IPS-20b (cell line): ENCODE results near the gene NOXA1.
"Not testable (repeated sequence)": the region's sequence is repeated elsewhere in the genome, so short reads cannot be mapped to it uniquely, and the experiment has no call there.

Experiments
- H3K27ac ChIP-seq: one replicate; pipeline ENCODE4 v1.5.1; 2013; ENCODE audit warnings: low read length
- H3K27me3 ChIP-seq: 2 replicates; pipeline ENCODE4 v1.6.1; 2013; ENCODE audit warnings: mild to moderate bottlenecking, low read length, inconsistent platforms; ENCODE audit not compliant: insufficient read depth
- H3K36me3 ChIP-seq: 2 replicates; pipeline ENCODE4 v1.6.1; 2013; ENCODE audit warnings: low read depth, mild to moderate bottlenecking, inconsistent platforms, low read length, moderate library complexity; ENCODE audit not compliant: insufficient read depth
- H3K4me1 ChIP-seq: 2 replicates; pipeline ENCODE4 v1.6.1; 2013; ENCODE audit warnings: mild to moderate bottlenecking, control low read depth, inconsistent platforms, low read length, moderate library complexity; ENCODE audit not compliant: insufficient read depth
- H3K4me3 ChIP-seq: 2 replicates; pipeline ENCODE4 v1.5.1; 2013; ENCODE audit warnings: mild to moderate bottlenecking, low read length, inconsistent platforms
- H3K9ac ChIP-seq: 2 replicates; pipeline ENCODE4 v1.6.1; 2013; ENCODE audit warnings: low read depth, mild to moderate bottlenecking, inconsistent platforms, low read length, moderate library complexity
- H3K9me3 ChIP-seq: 2 replicates; pipeline ENCODE4 v1.6.1; 2013; ENCODE audit warnings: mild to moderate bottlenecking, low read depth, low read length, inconsistent platforms; ENCODE audit not compliant: insufficient read depth

Gene NOXA1

GRCh38 chr9:137462986-137463930 is 40.1 kb downstream of the NOXA1 start:
- Histone ChIP-seq H3K27ac (no peak overlapping the region), H3K9ac (no peak overlapping the region), H3K27me3 (peaks cover 28% of the 10 kb centered on the region), H3K9me3 (no peaks in the 10 kb centered on the region), H3K36me3 (no peaks in the 10 kb centered on the region), H3K4me1 (no peaks in the 10 kb centered on the region; the same call in 1 of the 2 replicates), H3K4me3 (no peak overlapping the region)

- Histone ChIP-seq H3K36me3 (no peaks in the 10 kb centered on the region), H3K9ac (no peak overlapping the region), H3K4me1 (no peaks in the 10 kb centered on the region), H3K27me3 (peaks cover 28% of the 10 kb centered on the region), H3K27ac (no peak overlapping the region), H3K9me3 (no peaks in the 10 kb centered on the region), H3K4me3 (no peak overlapping the region)
These were observed 40.7 kb downstream of the NOXA1 start for GRCh38 chr9:137463931-137464290.

- Histone ChIP-seq H3K9me3 (no peaks in the 10 kb centered on the region), H3K27ac (no peak overlapping the region), H3K4me3 (no peak overlapping the region), H3K9ac (no peak overlapping the region), H3K36me3 (no peaks in the 10 kb centered on the region), H3K27me3 (peaks cover 28% of the 10 kb centered on the region), H3K4me1 (no peaks in the 10 kb centered on the region)
These were observed 41.3 kb downstream of the NOXA1 start for GRCh38 chr9:137464291-137464999.

- Histone ChIP-seq H3K9me3 (no peaks in the 10 kb centered on the region), H3K36me3 (no peaks in the 10 kb centered on the region), H3K4me3 (no peak overlapping the region), H3K27ac (no peak overlapping the region), H3K9ac (no peak overlapping the region), H3K27me3 (peaks cover 27% of the 10 kb centered on the region), H3K4me1 (no peaks in the 10 kb centered on the region)
These were observed 42.0 kb downstream of the NOXA1 start for GRCh38 chr9:137465000-137465719.

- Histone ChIP-seq H3K9ac (no peak overlapping the region), H3K4me1 (no peaks in the 10 kb centered on the region), H3K36me3 (no peaks in the 10 kb centered on the region), H3K9me3 (no peaks in the 10 kb centered on the region), H3K27ac (no peak overlapping the region), H3K4me3 (no peak overlapping the region), H3K27me3 (peaks cover 20% of the 10 kb centered on the region)
These were observed 42.7 kb downstream of the NOXA1 start for GRCh38 chr9:137465720-137466388.

- H3K27me3 ChIP-seq: peaks cover 14% of the 10 kb centered on the region
- not testable (repeated sequence) for H3K4me1 ChIP-seq, H3K9me3 ChIP-seq, H3K9ac ChIP-seq, H3K4me3 ChIP-seq, H3K36me3 ChIP-seq, H3K27ac ChIP-seq
These were observed 43.3 kb downstream of the NOXA1 start for GRCh38 chr9:137466389-137467085.

- Histone ChIP-seq H3K36me3 (no peaks in the 10 kb centered on the region), H3K9ac (no peak overlapping the region), H3K27ac (no peak overlapping the region), H3K4me1 (no peaks in the 10 kb centered on the region), H3K27me3 (peaks cover 10% of the 10 kb centered on the region), H3K9me3 (no peaks in the 10 kb centered on the region), H3K4me3 (no peak overlapping the region)
These were observed 44.0 kb downstream of the NOXA1 start for GRCh38 chr9:137467161-137467581.

GRCh38 chr9:137467896-137468295 is 44.7 kb downstream of the NOXA1 start:
- no peak overlapping the region for H3K4me3 ChIP-seq
- H3K36me3 ChIP-seq: no peaks in the 10 kb centered on the region
- H3K27me3 ChIP-seq: peaks cover 3% of the 10 kb centered on the region
- no peak overlapping the region for H3K27ac ChIP-seq
- H3K4me1 ChIP-seq: no peaks in the 10 kb centered on the region
- no peak overlapping the region for H3K9ac ChIP-seq
- no peaks in the 10 kb centered on the region for H3K9me3 ChIP-seq

GRCh38 chr9:137470785-137471184 is 47.6 kb downstream of the NOXA1 start:
- Histone ChIP-seq H3K9ac (no peak overlapping the region), H3K36me3 (no peaks in the 10 kb centered on the region), H3K27ac (no peak overlapping the region), H3K27me3 (no peaks in the 10 kb centered on the region), H3K4me1 (no peaks in the 10 kb centered on the region), H3K4me3 (no peak overlapping the region), H3K9me3 (peaks cover 3% of the 10 kb centered on the region)

- H3K36me3 ChIP-seq: no peaks in the 10 kb centered on the region
These were observed 51.1 kb downstream of the NOXA1 start for GRCh38 chr9:137474271-137474670.

GRCh38 chr9:137475666-137476065 is 52.5 kb downstream of the NOXA1 start:
- Histone ChIP-seq H3K9me3 (peaks cover 8% of the 10 kb centered on the region), H3K4me1 (no peaks in the 10 kb centered on the region), H3K36me3 (no peaks in the 10 kb centered on the region), H3K27ac (no peak overlapping the region), H3K27me3 (no peaks in the 10 kb centered on the region), H3K9ac (no peak overlapping the region), H3K4me3 (no peak overlapping the region)

More at GRCh38 chr9:137474271-137474670, 51.1 kb downstream of the NOXA1 start:
- Histone ChIP-seq H3K9me3 (peaks cover 8% of the 10 kb centered on the region), H3K4me3 (no peak overlapping the region), H3K9ac (no peak overlapping the region), H3K4me1 (no peaks in the 10 kb centered on the region), H3K27ac (no peak overlapping the region), H3K27me3 (no peaks in the 10 kb centered on the region)
